HG02759 (cell line): Measurements from ENCODE around the gene ARID5B.
"Not testable (repeated sequence)": the region's sequence is repeated elsewhere in the genome, so short reads cannot be mapped to it uniquely, and the experiment has no call there.

Experiments used
- ATAC-seq: cut with Tn5 transposase; IDR thresholded peaks from one replicate; pipeline ENCODE4 v1.9.1; 2021; ENCODE audit warnings: mild to moderate bottlenecking, moderate library complexity; ENCODE audit not compliant: unreplicated experiment

Gene ARID5B, protein sequence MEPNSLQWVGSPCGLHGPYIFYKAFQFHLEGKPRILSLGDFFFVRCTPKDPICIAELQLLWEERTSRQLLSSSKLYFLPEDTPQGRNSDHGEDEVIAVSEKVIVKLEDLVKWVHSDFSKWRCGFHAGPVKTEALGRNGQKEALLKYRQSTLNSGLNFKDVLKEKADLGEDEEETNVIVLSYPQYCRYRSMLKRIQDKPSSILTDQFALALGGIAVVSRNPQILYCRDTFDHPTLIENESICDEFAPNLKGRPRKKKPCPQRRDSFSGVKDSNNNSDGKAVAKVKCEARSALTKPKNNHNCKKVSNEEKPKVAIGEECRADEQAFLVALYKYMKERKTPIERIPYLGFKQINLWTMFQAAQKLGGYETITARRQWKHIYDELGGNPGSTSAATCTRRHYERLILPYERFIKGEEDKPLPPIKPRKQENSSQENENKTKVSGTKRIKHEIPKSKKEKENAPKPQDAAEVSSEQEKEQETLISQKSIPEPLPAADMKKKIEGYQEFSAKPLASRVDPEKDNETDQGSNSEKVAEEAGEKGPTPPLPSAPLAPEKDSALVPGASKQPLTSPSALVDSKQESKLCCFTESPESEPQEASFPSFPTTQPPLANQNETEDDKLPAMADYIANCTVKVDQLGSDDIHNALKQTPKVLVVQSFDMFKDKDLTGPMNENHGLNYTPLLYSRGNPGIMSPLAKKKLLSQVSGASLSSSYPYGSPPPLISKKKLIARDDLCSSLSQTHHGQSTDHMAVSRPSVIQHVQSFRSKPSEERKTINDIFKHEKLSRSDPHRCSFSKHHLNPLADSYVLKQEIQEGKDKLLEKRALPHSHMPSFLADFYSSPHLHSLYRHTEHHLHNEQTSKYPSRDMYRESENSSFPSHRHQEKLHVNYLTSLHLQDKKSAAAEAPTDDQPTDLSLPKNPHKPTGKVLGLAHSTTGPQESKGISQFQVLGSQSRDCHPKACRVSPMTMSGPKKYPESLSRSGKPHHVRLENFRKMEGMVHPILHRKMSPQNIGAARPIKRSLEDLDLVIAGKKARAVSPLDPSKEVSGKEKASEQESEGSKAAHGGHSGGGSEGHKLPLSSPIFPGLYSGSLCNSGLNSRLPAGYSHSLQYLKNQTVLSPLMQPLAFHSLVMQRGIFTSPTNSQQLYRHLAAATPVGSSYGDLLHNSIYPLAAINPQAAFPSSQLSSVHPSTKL

DNA sequence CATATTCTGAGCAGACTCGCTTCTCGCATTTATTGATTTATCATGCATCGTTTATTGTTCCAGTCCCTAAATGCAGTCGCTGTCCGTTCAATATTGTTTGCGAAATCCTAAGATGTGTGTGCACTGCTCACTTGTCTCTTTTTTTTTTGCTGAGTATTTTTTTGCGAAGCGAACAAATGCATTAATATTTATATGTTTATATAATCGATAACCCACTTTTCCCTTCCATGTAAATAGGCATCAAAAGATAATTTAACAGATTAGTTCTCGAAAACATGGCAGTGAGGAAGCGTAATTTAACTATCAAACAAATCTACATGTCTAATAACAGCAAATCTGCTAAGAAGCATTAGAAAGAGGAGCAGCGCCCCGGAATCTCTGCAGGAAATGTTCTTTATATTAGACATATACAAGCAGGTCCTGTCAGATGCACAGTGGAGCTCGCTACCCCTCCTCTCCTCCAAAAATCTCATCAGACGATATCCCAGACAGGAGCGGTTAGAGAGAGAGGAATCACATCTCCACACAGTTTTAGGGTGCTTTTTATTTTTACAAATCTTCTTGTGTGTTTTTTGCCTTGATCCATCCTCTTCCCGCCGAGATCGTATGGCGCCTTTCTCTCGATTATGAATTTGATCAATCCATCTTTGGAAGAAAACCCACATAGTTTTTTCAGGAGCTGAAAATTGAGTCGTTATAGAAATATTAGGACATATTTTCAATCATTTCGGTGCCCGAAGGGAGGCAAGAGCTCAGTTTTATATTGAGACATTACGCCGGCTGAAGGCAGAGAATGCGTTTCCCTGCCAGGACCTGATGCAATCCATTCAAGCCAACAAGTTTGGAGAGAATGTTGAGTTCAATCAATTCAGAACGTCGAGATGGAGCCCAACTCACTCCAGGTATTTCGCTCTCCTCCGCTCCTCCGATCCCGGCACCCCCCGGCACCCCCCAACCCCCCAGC lies at the start of gene ARID5B:
Gene ARID5B, plus strand, starts transcription at position 871 of the 964 bp plus-strand sequence. Its CDS starts 11 bp downstream, at position 882.
- ATAC-seq = no peak

DNA sequence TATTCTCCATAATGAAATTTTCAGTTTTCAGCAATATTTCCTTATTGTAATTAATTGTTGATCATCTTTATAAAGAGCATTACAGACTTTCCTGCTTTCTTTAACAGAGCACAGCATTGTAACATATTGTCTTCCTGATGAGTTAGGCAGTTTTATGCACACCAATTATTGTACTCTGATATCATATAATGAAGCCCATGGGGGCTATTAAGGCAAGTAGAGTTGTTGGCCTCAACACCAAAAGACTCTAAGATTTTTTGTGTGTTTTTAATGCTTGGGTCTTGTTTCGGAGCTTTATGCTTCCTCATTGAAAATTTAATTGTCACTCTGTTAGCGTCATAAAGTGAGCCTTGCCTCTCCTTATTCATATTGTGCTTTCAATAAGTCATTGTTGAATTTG lies 49.2 kb upstream of the ARID5B start:
- ATAC-seq = no peak

DNA sequence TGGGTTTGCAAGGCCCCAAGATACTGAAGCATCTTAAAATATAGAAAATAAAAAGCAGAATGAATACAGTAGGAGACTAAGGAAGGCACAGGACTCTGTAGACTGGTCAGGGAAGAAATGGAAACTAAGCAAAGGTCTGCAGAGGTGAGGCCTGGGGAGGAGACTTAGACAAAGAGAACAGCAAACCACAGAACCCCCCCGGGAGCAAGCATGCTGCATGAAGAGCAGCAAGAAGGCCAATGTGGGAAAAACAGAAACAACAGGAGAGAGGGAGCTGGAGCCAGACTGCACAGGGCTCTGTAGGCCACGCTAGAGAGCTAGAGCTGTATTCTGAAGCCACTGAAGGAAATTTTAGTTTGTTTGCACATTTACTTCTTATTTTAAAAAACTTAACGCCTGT lies 45.7 kb upstream of the ARID5B start:
- no peak for ATAC-seq

DNA sequence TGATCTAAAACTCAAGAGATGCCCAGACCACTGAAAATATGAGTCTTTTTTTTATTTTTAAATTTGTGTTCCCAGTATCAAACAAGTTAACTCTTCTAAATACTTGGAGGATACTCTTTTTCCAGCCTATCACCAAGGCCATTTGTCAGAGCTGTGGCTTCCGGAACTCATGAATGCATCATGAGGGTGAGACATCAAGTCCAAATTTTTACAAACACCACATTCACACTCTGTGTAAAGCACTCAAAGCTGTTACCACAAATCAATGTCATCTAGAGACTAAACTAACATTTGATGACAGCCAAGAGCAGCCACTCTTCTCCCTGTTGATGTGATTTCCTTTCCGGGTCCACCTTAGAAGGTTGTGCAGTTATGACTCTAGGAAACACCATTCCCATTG lies 43.8 kb upstream of the ARID5B start:
- ATAC-seq = no peak

DNA sequence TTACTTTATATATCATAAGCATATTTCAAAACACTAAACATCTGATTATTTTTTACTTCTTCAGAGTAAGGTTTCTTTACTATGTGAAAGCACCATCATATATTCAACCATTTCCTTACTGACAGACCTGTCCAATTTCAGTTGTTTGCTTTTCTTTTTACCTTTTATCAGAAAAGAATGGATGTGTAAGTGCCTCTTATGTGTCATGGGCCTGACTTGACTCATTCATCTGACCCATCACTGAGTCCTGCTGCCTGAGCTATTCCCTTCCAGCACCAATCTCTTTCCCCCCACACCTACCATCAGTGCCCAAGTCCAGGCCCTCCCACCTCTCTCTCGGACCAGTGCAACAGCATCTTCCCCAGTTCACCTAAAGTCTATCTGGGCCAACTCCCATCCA lies 41.7 kb upstream of the ARID5B start:
- no peak for ATAC-seq

DNA sequence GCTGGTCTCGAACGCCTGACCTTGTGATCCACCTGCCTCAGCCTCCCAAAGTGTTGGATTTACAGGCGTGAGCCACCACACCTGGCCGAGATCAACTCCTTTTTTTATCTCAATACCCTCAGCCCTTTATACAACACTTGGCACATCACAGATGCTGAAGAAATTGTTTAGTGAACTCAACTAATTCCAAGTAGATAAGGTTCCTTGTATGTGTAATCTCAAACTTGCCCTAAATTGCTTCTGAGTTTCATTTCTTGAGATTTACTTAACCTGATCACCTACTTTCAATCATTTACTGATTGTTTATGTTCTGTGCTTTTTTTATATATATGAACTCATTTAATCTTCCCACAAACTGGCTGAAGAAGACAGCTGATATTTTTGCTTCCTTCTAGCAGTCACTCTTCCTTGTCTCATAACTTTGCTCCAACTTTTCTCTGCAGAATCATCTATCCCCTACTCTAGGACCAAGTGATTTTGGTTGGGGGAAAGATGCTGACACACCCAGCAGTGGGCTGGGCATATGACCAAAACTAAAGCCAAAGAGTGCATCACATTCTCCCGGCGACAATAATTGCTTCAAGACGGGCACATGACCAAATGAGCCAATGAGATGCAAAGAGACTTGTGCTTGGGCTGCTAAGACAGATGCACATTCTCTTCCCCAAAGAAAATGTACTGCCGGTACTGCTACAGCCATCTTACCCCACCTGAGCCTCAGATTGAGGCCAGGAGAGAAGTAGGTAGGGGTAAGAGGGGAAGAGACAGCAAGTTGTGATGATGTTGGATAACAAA lies 40.3 kb upstream of the ARID5B start:
- no peak for ATAC-seq

DNA sequence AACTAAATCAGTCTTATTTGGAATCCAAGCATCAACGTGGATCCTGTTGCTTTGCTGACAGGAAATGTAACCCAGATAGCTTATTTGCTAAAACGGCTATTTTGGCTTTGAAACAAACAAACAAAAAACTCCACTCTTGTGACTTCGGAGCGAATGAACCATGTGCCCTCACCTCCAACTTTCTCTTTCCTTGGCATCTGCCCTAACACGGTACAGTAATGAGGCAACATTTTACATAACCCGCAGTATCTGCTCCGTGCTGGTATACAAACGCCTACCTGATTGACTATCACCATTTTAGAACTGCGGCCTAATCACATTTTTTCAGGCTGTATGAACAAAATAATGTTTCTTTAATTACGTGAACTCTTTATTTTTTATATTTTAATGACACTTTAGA lies 37.5 kb upstream of the ARID5B start:
- ATAC-seq = no peak

DNA sequence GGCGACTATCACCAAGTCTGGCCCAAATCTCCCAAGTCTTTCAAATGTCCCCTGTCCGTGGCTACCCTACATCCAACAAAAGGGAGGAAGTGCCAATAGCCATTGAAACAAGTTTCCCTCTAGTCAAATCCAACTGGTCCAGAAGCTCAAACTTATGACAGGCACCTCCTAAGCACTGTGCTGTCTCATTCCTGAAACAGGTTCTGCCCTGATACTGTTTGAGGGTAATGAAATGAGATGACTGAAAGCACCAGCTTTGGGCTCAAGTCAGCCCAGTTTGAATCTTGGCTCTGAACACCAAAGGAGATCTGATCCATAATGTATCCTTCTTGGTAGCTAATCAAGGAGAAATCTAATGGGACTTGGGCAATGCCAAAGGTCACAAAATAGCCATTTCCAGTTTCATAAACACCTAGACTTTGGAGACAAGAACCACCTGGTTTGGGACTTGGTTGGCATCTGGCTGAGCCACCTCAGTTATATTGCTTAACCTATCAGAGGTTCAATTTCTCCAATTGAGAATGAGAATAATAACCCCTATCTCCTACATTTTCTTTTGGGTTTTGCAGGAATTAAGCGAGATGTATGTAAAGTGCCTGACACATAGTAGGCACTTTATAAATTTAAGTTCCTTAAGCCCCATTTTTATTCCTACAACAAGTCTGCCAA lies 34.7 kb upstream of the ARID5B start:
- ATAC-seq = no peak

DNA sequence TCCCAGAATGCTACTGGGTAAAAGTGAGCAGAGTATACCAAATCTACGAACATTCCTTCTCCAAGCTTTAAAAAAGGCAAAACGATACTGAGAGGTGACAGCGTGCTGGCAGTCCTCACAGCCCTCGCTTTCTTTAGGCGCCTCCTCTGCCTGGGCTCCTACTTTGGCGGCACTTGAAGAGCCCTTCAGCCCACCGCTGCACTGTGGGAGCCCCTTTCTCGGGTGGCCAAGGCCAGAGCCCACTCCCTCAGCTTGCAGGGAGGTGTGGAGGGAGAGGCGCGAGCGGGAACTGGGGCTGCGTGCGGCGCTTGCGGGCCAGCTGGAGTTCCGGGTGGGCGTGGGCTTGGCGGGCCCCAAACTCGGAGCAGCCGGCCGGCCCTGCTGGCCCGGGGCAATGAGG lies 34.1 kb upstream of the ARID5B start:
- ATAC-seq = not testable (repeated sequence)

DNA sequence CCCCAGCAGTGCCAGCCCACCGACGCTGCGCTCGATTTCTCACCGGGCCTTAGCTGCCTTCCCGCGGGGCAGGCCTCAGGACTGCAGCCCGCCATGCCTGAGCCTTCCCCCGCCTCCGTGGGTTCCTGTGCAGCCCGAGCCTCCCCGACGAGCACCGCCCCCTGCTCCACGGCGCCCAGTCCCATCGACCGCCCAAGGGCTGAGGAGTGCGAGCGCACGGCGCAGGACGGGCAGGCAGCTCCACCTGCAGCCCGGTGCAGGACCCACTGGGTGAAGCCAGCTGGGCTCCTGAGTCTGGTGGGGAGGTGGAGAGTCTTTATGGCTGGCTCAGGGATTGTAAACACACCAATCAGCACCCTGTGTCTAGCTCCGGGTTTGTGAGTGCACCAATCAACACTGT lies 33.7 kb upstream of the ARID5B start:
- ATAC-seq = not testable (repeated sequence)

DNA sequence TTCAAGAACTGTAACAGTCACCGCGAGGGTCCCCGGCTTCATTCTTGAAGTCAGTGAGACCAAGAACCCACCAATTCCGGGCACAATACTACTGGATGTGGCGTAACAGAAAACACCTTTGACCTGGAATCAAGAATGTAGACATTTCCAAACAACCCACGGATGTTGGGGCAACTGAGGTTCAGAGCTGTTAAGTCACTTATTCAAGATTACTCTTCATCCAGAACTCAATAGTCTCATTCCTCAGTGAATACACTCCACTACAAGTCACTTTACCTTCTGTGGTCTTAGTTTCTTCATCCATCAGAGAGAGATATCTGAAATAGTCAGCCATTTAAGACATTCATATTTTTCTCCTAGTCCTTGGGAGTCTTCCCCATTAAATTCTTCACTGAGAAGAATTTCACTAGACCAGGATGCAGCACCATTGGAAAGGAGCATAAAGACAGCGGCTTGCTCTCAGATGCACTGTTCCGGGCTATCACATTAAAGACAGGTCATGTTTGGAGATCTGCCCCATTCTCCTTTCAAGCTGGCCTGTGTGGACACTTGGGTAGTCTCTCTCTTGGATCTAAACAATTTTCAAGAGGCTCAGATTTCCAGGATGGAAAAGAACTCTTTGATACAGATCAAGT lies 32.3 kb upstream of the ARID5B start:
- ATAC-seq = no peak

DNA sequence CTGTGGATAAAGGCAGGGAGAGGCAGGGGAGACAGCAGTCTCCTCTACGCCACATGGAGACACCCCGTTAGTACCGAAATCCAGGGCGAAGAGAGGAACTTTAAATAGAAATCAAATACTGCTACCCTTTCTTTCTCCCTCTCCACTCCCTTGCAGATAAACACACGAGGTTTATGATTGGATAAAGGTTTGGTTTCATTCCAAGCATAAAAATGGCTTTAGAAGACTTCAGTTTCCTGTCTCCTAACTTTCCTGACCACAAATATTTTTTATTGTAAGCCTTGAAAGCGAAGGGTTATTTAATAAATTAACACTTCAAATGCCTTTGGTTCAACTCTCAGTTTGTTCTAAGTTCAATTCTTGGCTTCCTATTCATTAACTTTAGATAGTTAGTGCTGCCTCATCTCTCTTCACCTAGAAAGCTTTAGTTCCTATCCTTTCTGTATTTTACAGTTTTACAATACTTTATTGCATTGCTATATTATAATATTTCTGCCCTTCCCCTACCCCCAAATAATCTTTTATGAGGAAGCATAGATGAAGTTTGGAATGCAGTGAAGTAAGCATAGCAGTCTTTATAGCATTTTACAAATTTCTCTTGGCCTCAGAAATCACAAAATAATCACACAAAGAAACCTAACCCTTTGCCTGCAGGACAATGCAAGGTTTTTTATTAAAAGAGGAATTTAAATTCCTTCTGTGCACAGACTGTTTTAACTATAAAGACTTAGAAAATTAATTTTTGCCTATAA lies 31.5 kb upstream of the ARID5B start:
- no peak for ATAC-seq

DNA sequence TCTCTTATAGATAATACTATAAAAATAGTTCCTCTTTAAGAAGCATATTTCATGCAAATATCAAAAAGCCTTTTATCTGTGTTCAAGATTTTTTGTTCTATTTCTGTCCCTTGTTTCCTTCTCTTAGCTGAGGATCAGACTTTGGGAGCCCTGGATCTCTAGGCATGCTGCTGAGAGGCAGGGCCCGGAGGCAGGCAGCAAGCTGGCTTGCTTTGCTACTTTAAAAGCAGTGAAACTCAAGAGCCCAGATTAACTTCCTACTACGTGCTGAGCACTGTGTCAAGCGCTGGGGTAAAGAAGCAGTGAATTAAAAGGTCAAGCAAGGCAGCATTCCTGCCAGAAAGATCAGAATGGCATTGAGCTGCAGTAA lies 31.0 kb upstream of the ARID5B start:
- ATAC-seq = no peak

DNA sequence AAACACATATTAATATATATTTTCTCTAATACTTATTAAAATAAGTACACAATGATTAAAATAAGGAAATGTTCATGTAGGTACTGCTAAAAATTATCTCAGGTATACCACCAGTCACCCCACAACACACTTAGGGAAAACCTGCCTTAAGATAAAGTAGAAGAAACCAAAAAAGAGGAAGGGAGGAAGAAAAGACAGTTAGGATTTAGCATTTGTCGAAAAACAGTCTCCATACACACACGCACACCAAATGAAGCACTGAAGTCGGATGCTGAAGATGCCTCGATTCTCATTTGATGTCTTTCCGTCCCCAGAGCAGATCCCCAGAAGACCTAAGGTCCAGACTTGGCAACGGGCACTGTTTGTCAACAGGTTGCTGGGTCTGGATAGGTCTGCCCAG lies 30.0 kb upstream of the ARID5B start:
- no peak for ATAC-seq

DNA sequence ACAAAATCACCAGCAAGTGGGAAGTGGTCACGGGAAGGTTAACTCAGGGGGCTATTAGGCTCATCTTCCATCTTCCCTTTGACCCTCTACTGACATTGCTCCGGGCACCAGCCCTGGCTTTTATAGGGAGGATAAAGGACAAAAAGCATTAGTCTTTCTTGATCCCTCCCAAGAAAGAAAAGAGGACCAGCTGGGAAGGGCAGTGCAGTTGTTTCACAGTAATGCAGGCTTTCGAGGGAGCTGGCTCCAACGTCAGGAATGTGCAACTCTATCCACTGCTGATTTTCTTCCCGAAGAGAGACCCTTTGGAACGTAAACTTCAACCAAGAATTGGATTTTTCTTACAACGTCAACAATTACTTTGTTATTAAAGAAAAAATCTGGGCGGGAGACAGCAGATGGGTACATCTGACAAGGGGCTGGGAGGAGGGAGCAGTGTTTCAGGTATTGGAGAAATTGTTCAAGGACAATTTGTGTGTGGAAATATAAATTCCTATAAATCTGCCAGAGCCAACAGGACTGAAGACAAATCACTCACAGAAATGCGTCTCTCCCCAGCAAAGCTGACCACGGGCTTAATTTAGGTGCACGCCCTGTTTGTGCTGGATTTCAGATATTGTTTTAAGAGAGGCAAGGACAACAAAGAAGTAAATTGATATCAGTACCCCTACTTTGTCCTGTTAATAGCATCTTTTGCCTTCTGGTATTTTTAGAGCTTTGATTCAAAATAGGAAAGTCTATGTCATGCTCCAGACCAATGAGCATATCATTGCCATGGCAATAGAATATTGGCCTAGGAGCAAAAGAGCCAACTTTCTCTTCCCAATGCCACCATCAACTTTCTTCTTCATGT lies 23.4 kb upstream of the ARID5B start:
- peak; percentile 49 for ATAC-seq

DNA sequence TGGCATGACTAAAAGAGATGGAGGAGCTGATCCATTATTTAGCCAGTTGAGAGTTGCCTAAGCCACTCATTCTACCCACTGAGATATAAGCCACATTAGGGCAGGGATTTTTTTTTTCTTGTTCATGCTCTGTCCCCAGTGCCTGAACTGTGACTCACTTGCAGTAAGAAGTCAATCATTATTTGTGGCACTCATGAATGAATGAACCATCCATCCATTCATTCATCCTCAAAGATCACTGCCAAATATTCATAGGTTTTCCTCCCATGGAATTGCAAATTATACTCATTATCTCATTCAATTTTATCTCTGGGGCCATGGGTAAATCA lies 22.8 kb upstream of the ARID5B start:
- peak; percentile 43 for ATAC-seq
